Smooth muscle cell (in vitro differentiated cells): ENCODE data around the gene ARPC4. TPM values are rescaled to one million over a fixed set of nuclear protein-coding genes. Genes with fewer than 3 reads are reported as not detected.

Experiments used
- DNase-seq: peaks from one replicate; lab custom pipeline; 2025; ENCODE audit not compliant: unreplicated experiment; lab: John Stamatoyannopoulos, UW
- H2AFZ ChIP-seq: fragments of 200-600 bp; sonication (generic); 2 replicates; pipeline ENCODE4 v1.6.0; 2016; ENCODE audit warnings: antibody characterized with exemption, low read depth, mild to moderate bottlenecking
- H3F3A ChIP-seq: fragments of 200-600 bp; sonication (generic); 2 replicates; pipeline ENCODE4 v1.6.0; 2017; ENCODE audit warnings: antibody characterized with exemption, low read depth
- H3K27ac ChIP-seq: fragments of 200-600 bp; sonication (generic); 2 replicates; pipeline ENCODE4 v1.5.1; 2016; ENCODE audit warnings: low read depth, mild to moderate bottlenecking
- H3K27me3 ChIP-seq: fragments of 200-600 bp; sonication (generic); 2 replicates; pipeline ENCODE4 v1.6.1; 2016; ENCODE audit warnings: low read depth, mild to moderate bottlenecking
- H3K36me3 ChIP-seq: fragments of 200-600 bp; sonication (generic); 2 replicates; pipeline ENCODE4 v1.5.1; 2016; ENCODE audit warnings: low read depth
- H3K4me1 ChIP-seq: fragments of 200-600 bp; sonication (generic); 2 replicates; pipeline ENCODE4 v1.5.1; 2016; ENCODE audit warnings: low read depth
- H3K4me2 ChIP-seq: fragments of 200-600 bp; sonication (generic); 2 replicates; pipeline ENCODE4 v1.6.0; 2016; ENCODE audit warnings: mild to moderate bottlenecking
- H3K4me3 ChIP-seq: fragments of 200-600 bp; sonication (generic); 2 replicates; pipeline ENCODE4 v1.5.1; 2016; ENCODE audit warnings: mild to moderate bottlenecking
- H3K79me2 ChIP-seq: fragments of 200-600 bp; sonication (generic); 2 replicates; pipeline ENCODE4 v1.6.0; 2016; ENCODE audit warnings: low read depth, mild to moderate bottlenecking
- H3K9ac ChIP-seq: fragments of 200-600 bp; sonication (generic); 2 replicates; pipeline ENCODE4 v1.6.0; 2016; ENCODE audit warnings: low read depth
- H3K9me3 ChIP-seq: fragments of 200-600 bp; sonication (generic); replicated peaks from 2 replicates; pipeline ENCODE4 v1.5.1; 2016; ENCODE audit warnings: low read depth
- H4K20me1 ChIP-seq: fragments of 200-600 bp; sonication (generic); 2 replicates; pipeline ENCODE4 v1.6.0; 2016; ENCODE audit warnings: low read depth
- WGBS: methylation state at CpG from one replicate; pipeline ENCODE4 v1.1.7; 2016; ENCODE audit warnings: low lambda C conversion rate; 5-methylcytosine and 5-hydroxymethylcytosine counted together
- polyA plus RNA-seq: library from polyadenylated mRNA; unstranded; fragments of >200 nt; fragmentation: Nextera tagmentation; extraction: Ambion mirVana; gene quantifications from 2 replicates; pipeline ENCODE4 v1.2.1, GENCODE V29; 2016
- total RNA-seq: library from RNA; depleted of rRNA; stranded (reverse); fragments of >200 nt; gene quantifications from 2 replicates; pipeline ENCODE4 v1.2.3, GENCODE V29; 2014
- TF ChIP-seq, protein P1 (sequence below): fragments of 200-600 bp; sonication (generic); IDR thresholded peaks from 2 replicates; pipeline ENCODE4 v1.5.1; 2017; ENCODE audit warnings: borderline replicate concordance, mild to moderate bottlenecking, antibody characterized with exemption; ENCODE audit not compliant: insufficient read depth, poor library complexity, severe bottlenecking

The ARPC4 gene
- total and polyA plus RNA-seq, 2 experiments from 2014 or later = 93.9 to 130 TPM

DNA sequence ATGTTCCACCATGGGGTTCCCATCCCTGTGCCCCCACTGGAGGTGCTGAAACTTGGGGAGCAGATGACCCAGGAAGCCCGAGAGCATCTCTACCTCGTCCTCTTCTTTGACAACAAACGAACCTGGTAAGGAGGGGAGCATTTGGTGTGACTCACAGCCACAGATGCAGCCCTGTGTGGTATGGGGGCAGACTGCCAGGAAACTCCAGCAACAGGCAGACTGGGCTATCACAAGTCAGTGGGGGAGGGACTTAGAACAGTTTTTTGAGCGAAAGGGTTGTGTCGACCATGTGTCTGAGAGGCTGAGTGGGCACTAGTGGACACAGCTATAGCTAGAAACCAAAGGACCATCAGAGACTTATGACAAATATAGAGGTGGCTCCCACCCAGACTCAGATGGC is 46.6 kb upstream of the ARPC4 start:
- Histone ChIP-seq H3K4me3 (no peak overlapping the region), H3K27me3 (no peaks in the 10 kb centered on the region), H3K9ac (no peak overlapping the region), H3F3A (peaks cover 28% of the 10 kb centered on the region), H2AFZ (no peak overlapping the region), H3K4me1 (peaks cover 10% of the 10 kb centered on the region), H3K9me3 (no peaks in the 10 kb centered on the region), H4K20me1 (no peaks in the 10 kb centered on the region), H3K79me2 (peaks cover 6% of the 10 kb centered on the region), H3K27ac (peak overlapping the region; percentile 71), H3K4me2 (peak overlapping the region; percentile 56), H3K36me3 (no peaks in the 10 kb centered on the region)
- TF ChIP-seq, protein P1, sequence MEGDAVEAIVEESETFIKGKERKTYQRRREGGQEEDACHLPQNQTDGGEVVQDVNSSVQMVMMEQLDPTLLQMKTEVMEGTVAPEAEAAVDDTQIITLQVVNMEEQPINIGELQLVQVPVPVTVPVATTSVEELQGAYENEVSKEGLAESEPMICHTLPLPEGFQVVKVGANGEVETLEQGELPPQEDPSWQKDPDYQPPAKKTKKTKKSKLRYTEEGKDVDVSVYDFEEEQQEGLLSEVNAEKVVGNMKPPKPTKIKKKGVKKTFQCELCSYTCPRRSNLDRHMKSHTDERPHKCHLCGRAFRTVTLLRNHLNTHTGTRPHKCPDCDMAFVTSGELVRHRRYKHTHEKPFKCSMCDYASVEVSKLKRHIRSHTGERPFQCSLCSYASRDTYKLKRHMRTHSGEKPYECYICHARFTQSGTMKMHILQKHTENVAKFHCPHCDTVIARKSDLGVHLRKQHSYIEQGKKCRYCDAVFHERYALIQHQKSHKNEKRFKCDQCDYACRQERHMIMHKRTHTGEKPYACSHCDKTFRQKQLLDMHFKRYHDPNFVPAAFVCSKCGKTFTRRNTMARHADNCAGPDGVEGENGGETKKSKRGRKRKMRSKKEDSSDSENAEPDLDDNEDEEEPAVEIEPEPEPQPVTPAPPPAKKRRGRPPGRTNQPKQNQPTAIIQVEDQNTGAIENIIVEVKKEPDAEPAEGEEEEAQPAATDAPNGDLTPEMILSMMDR = no peak
- DNase-seq = no peak
- 35% methylated on average over 5 of the region's 5 CpGs for WGBS

DNA sequence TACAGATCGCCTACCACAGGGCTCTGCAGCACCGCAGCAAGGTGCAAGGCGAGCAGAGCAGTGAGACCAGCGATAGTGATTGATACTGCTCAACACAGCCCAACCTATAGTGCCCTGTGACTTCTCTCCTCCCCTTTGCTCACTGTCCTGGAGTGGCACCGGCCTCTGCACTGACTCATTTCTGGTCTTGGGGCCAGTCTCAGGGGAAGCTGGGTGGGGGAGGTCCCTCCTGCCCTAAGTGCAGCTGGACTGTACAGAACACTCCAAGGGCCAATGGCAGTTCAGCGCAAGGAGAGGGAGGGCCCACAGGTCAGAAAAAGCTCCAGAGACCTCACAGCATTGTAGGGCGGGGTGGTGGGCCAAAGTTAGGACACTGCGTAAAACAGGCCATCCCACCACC is 45.6 kb upstream of the ARPC4 start:
- H3K79me2 ChIP-seq = peaks cover 7% of the 10 kb centered on the region
- H3K4me3 ChIP-seq = no peak overlapping the region
- TF ChIP-seq, protein P1 = no peak
- no peak overlapping the region for H2AFZ ChIP-seq
- DNase-seq = no peak
- H3K36me3 ChIP-seq = no peaks in the 10 kb centered on the region
- no peak overlapping the region for H3K9ac ChIP-seq
- H4K20me1 ChIP-seq = no peaks in the 10 kb centered on the region
- no peaks in the 10 kb centered on the region for H3K9me3 ChIP-seq
- peak overlapping the region; percentile 71 for H3K27ac ChIP-seq
- H3K27me3 ChIP-seq = no peaks in the 10 kb centered on the region
- H3F3A ChIP-seq = peaks cover 28% of the 10 kb centered on the region
- peaks cover 10% of the 10 kb centered on the region for H3K4me1 ChIP-seq
- H3K4me2 ChIP-seq = peak overlapping the region; percentile 56
- WGBS = 84% methylated on average over 8 of the region's 8 CpGs

- Histone ChIP-seq H3K27me3 (no peaks in the 10 kb centered on the region), H3F3A (peaks cover 28% of the 10 kb centered on the region), H3K4me3 (no peak overlapping the region), H3K9ac (no peak overlapping the region), H4K20me1 (no peaks in the 10 kb centered on the region), H2AFZ (no peak overlapping the region), H3K27ac (no peak overlapping the region), H3K36me3 (no peaks in the 10 kb centered on the region), H3K4me1 (peaks cover 10% of the 10 kb centered on the region), H3K79me2 (peaks cover 7% of the 10 kb centered on the region), H3K9me3 (no peaks in the 10 kb centered on the region), H3K4me2 (no peak overlapping the region)
- DNase-seq = no peak
- WGBS = 98% methylated on average over 2 of the region's 2 CpGs
- TF ChIP-seq, protein P1 = no peak
These were observed 44.9 kb upstream of the ARPC4 start for GRCh38 chr3:9748031-9748430.

GRCh38 chr3:9749296-9749644 is 43.6 kb upstream of the ARPC4 start:
- Histone ChIP-seq H3K4me3 (peak overlapping the region; percentile 62), H4K20me1 (no peaks in the 10 kb centered on the region), H3K79me2 (peaks cover 7% of the 10 kb centered on the region), H2AFZ (no peak overlapping the region), H3F3A (peaks cover 28% of the 10 kb centered on the region), H3K9me3 (no peaks in the 10 kb centered on the region), H3K4me1 (peaks cover 10% of the 10 kb centered on the region), H3K27ac (peak overlapping the region; percentile 63), H3K4me2 (peak overlapping the region; percentile 83), H3K9ac (peak overlapping the region; percentile 33), H3K27me3 (no peaks in the 10 kb centered on the region), H3K36me3 (no peaks in the 10 kb centered on the region)
- TF ChIP-seq, protein P1 = no peak
- DNase-seq = no peak
- WGBS = 8% methylated on average over 19 of the region's 19 CpGs
